Measurements from ENCODE around the gene CLCN7. TPM values are rescaled to one million over a fixed set of nuclear protein-coding genes. Genes with fewer than 3 reads are reported as not detected.
A peak's percentile ranks its signal among the peaks of the same experiment; 100 is the strongest.

CLCN7 gene
- total and polyA plus RNA-seq, 2 of the 13 experiments (the other 11 are each of a cell fraction or from before 2014, with no cell fraction given), result 24.6 to 25.1 TPM

DNA sequence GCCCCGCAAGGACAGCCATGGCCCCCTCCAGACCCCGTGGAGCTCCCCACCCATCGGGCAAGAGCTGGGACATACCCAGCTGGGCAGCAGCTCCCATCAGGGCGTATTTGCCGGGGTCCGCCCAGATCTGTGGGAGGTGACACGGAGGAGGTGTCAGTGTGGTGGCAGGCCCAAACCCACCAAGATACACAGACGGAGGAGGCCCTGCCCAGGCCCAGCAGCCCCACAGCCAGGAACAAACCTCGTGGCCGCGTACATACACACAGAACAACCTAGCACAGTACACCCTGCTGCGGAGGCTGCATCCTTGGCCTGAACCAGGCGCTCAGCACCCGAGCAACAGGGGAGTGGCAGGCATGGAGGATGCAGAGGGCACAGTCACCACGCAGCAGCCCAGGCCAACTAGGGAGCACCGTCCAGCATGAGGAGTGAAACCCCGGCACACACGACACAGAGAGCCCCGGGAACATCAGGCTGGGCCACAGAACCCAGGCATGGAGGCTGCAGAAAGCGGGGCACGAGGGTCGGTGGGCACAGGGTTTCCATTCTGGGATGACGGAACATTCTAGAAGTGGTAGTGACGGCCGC, 25.5 kb downstream of the CLCN7 start:
- TF ChIP-seq NFATC3 (CRISPR knock-in tag; IDR thresholded peaks at IDR 0.05) (no peak), DDIT3 (CRISPR knock-in tag; IDR thresholded peaks at IDR 0.05) (no peak), RNF2 (conservative IDR thresholded peaks at IDR 0.05; ENCODE audit: low read depth) (no peak), DZIP1 (CRISPR knock-in tag; IDR thresholded peaks at IDR 0.05) (no peak), AGO2 (optimal IDR thresholded peaks at IDR 0.05; ENCODE audit: low read depth, low read length) (peak; percentile 38)
- CTCF ChIA-PET (ENCODE audit: low intra/inter-chr PET ratio, low total read pairs), result no interaction called here
- ATAC-seq, result no peak

More for the DNA sequence above, 25.5 kb downstream of the CLCN7 start:
- WGBS (ENCODE audit: low lambda C conversion rate), result 96% methylated on average over 10 of the region's 25 CpGs
- in situ Hi-C loops (cut with HindIII; ENCODE audit: extremely low pct_ligation_motif_present, low pct_unique_long_range_greater_than_20kb), result no loop called here
- Histone ChIP-seq H3K9me3 (ENCODE audit: low read length) (no peaks in the 10 kb centered on the region), H3K4me3 (replicated peaks in 1 of 3; ENCODE audit: insufficient read depth in 1 of 3, low read depth in 2 of 3, low read length in 3 of 3) (no peak overlapping the region), H3K27me3 (ENCODE audit: control insufficient read depth in 1 of 2, insufficient read depth in 2 of 2, low read length in 2 of 2) (no peaks in the 10 kb centered on the region; a peak in 1 of 5 replicates), H3K4me2 (ENCODE audit: low read depth, low read length) (no peak overlapping the region), H3K79me2 (ENCODE audit: insufficient read depth, low read length) (no peaks in the 10 kb centered on the region), H3K9ac (ENCODE audit: insufficient read depth, low read depth, low read length) (no peak overlapping the region), H3K4me1 (ENCODE audit: insufficient read depth, low read length) (no peaks in the 10 kb centered on the region), H3K36me3 (replicated peaks in 1 of 2; ENCODE audit: control insufficient read depth in 1 of 2, insufficient read depth in 2 of 2, low read length in 2 of 2) (peaks cover 6 to 9% of the 10 kb centered on the region in 2 experiments; a peak in 4 of 5 replicates), H3K27ac (ENCODE audit: extremely low read length, insufficient read depth, low read length) (no peak overlapping the region), H4K20me1 (ENCODE audit: insufficient read depth, low read length) (no peaks in the 10 kb centered on the region), H2AFZ (ENCODE audit: low read length) (no peak overlapping the region)
- FAIRE-seq (no peak), DNase-seq (ENCODE audit: low spot score) (no peak)
- no TSS peak for BruUV-seq (replicated peaks)
- POLR2A ChIA-PET, result no interaction called here
- intact Hi-C loops (cut with micrococcal nuclease; ENCODE audit: unreplicated experiment), result no loop called here
